ENCODE data around the gene KLK1. TPM values are rescaled to one million over a fixed set of nuclear protein-coding genes. Genes with fewer than 3 reads are reported as not detected.

The KLK1 gene
- total RNA-seq, 1 experiment from 2014 or later = 0.31 TPM

DNA sequence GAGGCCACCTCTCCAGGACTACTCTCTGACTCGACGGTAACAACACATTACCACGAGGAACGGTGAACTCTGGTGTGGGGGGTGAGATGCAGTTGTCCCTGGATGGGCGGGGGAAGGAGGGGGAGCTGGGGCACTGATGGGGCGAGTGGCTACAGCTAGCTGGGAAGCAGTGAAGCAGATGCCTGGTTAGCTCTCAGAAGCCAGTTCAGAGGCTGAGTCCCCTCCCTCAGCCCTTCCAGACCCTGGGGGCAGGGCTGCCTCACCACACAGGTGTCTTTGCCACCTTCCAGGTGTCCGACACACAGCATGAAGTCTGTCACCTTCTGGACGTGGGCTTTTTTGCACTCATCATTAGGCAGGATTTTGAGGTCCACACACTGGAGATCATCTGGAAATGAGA is 4.0 kb downstream of the KLK1 start:
- Histone ChIP-seq H3K4me3 (ENCODE audit: low read depth in 2 of 2, low read length in 2 of 2) (no peak overlapping the region), H3K36me3 (ENCODE audit: control insufficient read depth, insufficient read depth, low read length) (no peaks in the 10 kb centered on the region), H3K9me3 (ENCODE audit: control insufficient read depth, insufficient read depth, low read depth, low read length) (no peaks in the 10 kb centered on the region), H3K27ac (ENCODE audit: low read length) (no peak overlapping the region), H3K27me3 (ENCODE audit: control insufficient read depth, insufficient read depth, low read length) (no peaks in the 10 kb centered on the region; the same call in 1 of the 2 replicates), H3K4me1 (ENCODE audit: control insufficient read depth, insufficient read depth, low read length) (no peaks in the 10 kb centered on the region)
- no TSS peak for BruUV-seq (replicated peaks)
- intact Hi-C loops (cut with micrococcal nuclease; ENCODE audit: unreplicated experiment) = no loop called here
- ChIA-PET CTCF (no interaction called here), POLR2A (no interaction called here)
- no peak for ATAC-seq
- no peak for TF ChIP-seq TCF7L2 (IDR thresholded peaks at IDR 0.05; ENCODE audit: low read depth, low read length)
- TF ChIP-seq POLR2AphosphoS5 (IDR thresholded peaks at IDR 0.05; ENCODE audit: low read depth, low read length) = no peak
- TF ChIP-seq REST (IDR thresholded peaks at IDR 0.05; ENCODE audit: insufficient read depth in 1 of 2, low read depth in 2 of 2, low read length in 1 of 2) = no peak
- DNase-seq (ENCODE audit: low read depth, low spot score) = no peak
- in situ Hi-C loops (cut with HindIII; ENCODE audit: low pct_unique_long_range_greater_than_20kb, low sequenced_read_pairs) = no loop called here

DNA sequence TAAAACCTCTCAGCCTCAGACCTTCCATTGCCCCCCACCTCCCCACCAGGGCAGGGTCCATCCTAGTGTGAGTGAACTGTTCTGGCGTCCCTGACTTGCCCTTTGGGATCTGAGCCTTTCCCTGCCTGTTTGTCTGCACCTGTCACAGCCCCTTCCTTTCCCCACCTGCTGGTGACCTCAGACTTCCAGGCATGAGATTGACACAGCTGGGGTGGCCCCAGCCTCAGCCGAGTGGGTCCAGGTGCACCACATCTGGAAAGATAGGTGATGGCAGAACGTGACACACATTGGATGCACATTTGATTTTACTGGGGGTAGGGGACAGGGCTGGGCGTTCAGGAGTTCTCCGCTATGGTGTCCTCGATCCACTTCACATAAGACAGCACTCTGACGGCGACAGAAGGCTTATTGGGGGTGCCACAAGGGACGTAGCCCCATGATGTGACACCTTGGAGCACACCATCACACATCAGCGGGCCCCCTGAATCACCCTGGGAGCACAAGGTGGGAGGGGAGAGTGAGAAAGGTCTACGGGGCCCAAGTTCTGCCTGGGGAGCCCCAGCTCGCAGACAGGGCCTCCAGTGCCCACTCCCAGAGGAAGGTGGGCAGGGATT is 4.6 kb downstream of the KLK1 start:
- ATAC-seq = no peak
- Histone ChIP-seq H3K36me3 (ENCODE audit: control insufficient read depth, insufficient read depth, low read length) (no peaks in the 10 kb centered on the region), H3K4me3 (ENCODE audit: low read depth in 2 of 2, low read length in 2 of 2) (no peak overlapping the region), H3K9me3 (ENCODE audit: control insufficient read depth, insufficient read depth, low read depth, low read length) (no peaks in the 10 kb centered on the region), H3K4me1 (ENCODE audit: control insufficient read depth, insufficient read depth, low read length) (no peaks in the 10 kb centered on the region), H3K27me3 (ENCODE audit: control insufficient read depth, insufficient read depth, low read length) (no peaks in the 10 kb centered on the region; the same call in 1 of the 2 replicates), H3K27ac (ENCODE audit: low read length) (no peak overlapping the region)
- no peak for DNase-seq (ENCODE audit: low read depth, low spot score)
- no TSS peak for BruUV-seq (replicated peaks)
- POLR2A ChIA-PET = no interaction called here
- CTCF ChIA-PET = no interaction called here
- TF ChIP-seq TCF7L2 (IDR thresholded peaks at IDR 0.05; ENCODE audit: low read depth, low read length) (no peak), REST (IDR thresholded peaks at IDR 0.05; ENCODE audit: insufficient read depth in 1 of 2, low read depth in 2 of 2, low read length in 1 of 2) (no peak), CTCF (IDR thresholded peaks at IDR 0.05) (no peak), SIN3A (IDR thresholded peaks at IDR 0.05; ENCODE audit: borderline replicate concordance, insufficient read depth, low read depth, low read length) (no peak), POLR2AphosphoS5 (IDR thresholded peaks at IDR 0.05; ENCODE audit: low read depth, low read length) (no peak)
- intact Hi-C loops (cut with micrococcal nuclease; ENCODE audit: unreplicated experiment) = no loop called here
- in situ Hi-C loops (cut with HindIII; ENCODE audit: low pct_unique_long_range_greater_than_20kb, low sequenced_read_pairs) = no loop called here

All from Panc1 (cell line).